Measurements from ENCODE around the gene CR1.
"Not testable (repeated sequence)": the region's sequence is repeated elsewhere in the genome, so short reads cannot be mapped to it uniquely, and the experiment has no call there.

GRCh38 chr1:207682872-207683434, 187.0 kb downstream of the CR1 start:
- not testable (repeated sequence) for TF ChIP-seq CTCF (IDR thresholded peaks at IDR 0.05; ENCODE audit: low read depth, low read length); EZH2phosphoT487 (IDR thresholded peaks at IDR 0.05; ENCODE audit: low read depth)

All from OCI-LY3 (cell line).